HepG2 (cell line): Measurements from ENCODE around the gene DNAJB12. TPM values are rescaled to one million over a fixed set of nuclear protein-coding genes. Genes with fewer than 3 reads are reported as not detected.

Experiments used
- ATF1 ChIP-seq: IDR thresholded peaks from 2 replicates; pipeline ENCODE4 v1.6.1; 2016; ENCODE audit warnings: mild to moderate bottlenecking, control low read depth
- DMTF1 ChIP-seq: sonication (generic); formaldehyde crosslinking; IDR thresholded peaks from 2 replicates; pipeline ENCODE4 v1.4.0; 2020; ENCODE audit warnings: mild to moderate bottlenecking, missing genetic modification reagents
- DNMT3B ChIP-seq: conservative IDR thresholded peaks from 2 replicates; pipeline ENCODE4 v1.6.1; 2016; ENCODE audit warnings: missing biosample characterization, control low read depth
- GMEB2 ChIP-seq: IDR thresholded peaks from 2 replicates; pipeline ENCODE4 v1.6.1; 2016; ENCODE audit warnings: missing biosample characterization, missing genetic modification reagents, low read depth
- HINFP ChIP-seq: sonication (generic); formaldehyde crosslinking; IDR thresholded peaks from 2 replicates; pipeline ENCODE4 v1.4.0; 2020; ENCODE audit warnings: low read depth, mild to moderate bottlenecking, missing genetic modification reagents
- KAT8 ChIP-seq: IDR thresholded peaks from 2 replicates; pipeline ENCODE4 v1.6.1; 2016; ENCODE audit warnings: missing genetic modification reagents, missing compliant biosample characterization
- MATR3 ChIP-seq: sonication (generic); formaldehyde crosslinking; IDR thresholded peaks from 2 replicates; pipeline ENCODE4 v1.4.0; 2020; ENCODE audit warnings: missing genetic modification reagents
- NFAT5 ChIP-seq: sonication (generic); formaldehyde crosslinking; IDR thresholded peaks from 2 replicates; pipeline ENCODE4 v1.4.0; 2020; ENCODE audit warnings: missing genetic modification reagents
- NR2F6 ChIP-seq, 2 experiments: IDR thresholded peaks; 2 replicates each; pipeline ENCODE4 v1.6.1; 2016; ENCODE audit warnings: antibody characterized with exemption in 1 of 2, mild to moderate bottlenecking in 1 of 2
- PLRG1 ChIP-seq: fragments of 450-650 bp; conservative IDR thresholded peaks from 2 replicates; pipeline ENCODE4 v1.6.1; 2016
- SNAI1 ChIP-seq: sonication (generic); formaldehyde crosslinking; IDR thresholded peaks from 2 replicates; pipeline ENCODE4 v1.5.0; 2020; ENCODE audit warnings: mild to moderate bottlenecking, missing genetic modification reagents, borderline replicate concordance
- ZBTB3 ChIP-seq: sonication (generic); formaldehyde crosslinking; IDR thresholded peaks from 2 replicates; pipeline ENCODE4 v1.4.0; 2020; ENCODE audit warnings: low read depth, mild to moderate bottlenecking, moderate library complexity, missing genetic modification reagents, borderline replicate concordance
- ZFP41 ChIP-seq: sonication (generic); formaldehyde crosslinking; IDR thresholded peaks from 2 replicates; pipeline ENCODE4 v1.4.0; 2020; ENCODE audit warnings: mild to moderate bottlenecking, missing genetic modification reagents, borderline replicate concordance
- ZNF232 ChIP-seq: sonication (generic); formaldehyde crosslinking; IDR thresholded peaks from 2 replicates; pipeline ENCODE4 v1.4.0; 2020; ENCODE audit warnings: missing genetic modification reagents, borderline replicate concordance
- ZNF317 ChIP-seq: sonication (generic); formaldehyde crosslinking; IDR thresholded peaks from 2 replicates; pipeline ENCODE4 v1.5.0; 2020; ENCODE audit warnings: mild to moderate bottlenecking, missing genetic modification reagents
- ZNF556 ChIP-seq: sonication (generic); formaldehyde crosslinking; IDR thresholded peaks from 2 replicates; pipeline ENCODE4 v1.4.0; 2020; ENCODE audit warnings: mild to moderate bottlenecking, missing genetic modification reagents, borderline replicate concordance
- polyA plus RNA-seq, 8 experiments: library from polyadenylated mRNA; depleted of rRNA in 3 of 8; stranded (reverse) in 7 of 8; unstranded in 1 of 8; fragments of >200 nt; fragmentation: Illumina TruSeq in 4 of 8; extraction: Trizol in 4 of 8; gene quantifications; 2 replicates each; pipeline versions ENCODE4 v1.2.1 to v1.2.3, GENCODE V29; 2011 to 2016; ENCODE audit warnings: low read depth in 4 of 8, missing spikeins in 1 of 8, mixed read lengths in 1 of 8; ENCODE audit not compliant: insufficient read depth in 1 of 8
- total RNA-seq, 5 experiments: library from RNA; depleted of rRNA; stranded (reverse); fragments of >200 nt; fragmentation: Illumina TruSeq; extraction: Trizol; gene quantifications; 2 replicates each; pipeline ENCODE4 v1.2.3, GENCODE V29; 2016; ENCODE audit warnings: low read depth in 1 of 5

Gene DNAJB12
- total and polyA plus RNA-seq, 2 of the 13 experiments (the other 11 are each of a cell fraction or from before 2014, with no cell fraction given) = 10.8 to 18.2 TPM

- no peak; the same call in 1 of the 2 replicates for TF ChIP-seq DMTF1 (CRISPR knock-in tag)
- peak; percentile 97 for TF ChIP-seq ATF1 (CRISPR knock-in tag)
- TF ChIP-seq HINFP (CRISPR knock-in tag) = peak; percentile 84; the same call in 1 of the 2 replicates
- peak; percentile 59; the same call in 1 of the 2 replicates for TF ChIP-seq ZNF232 (CRISPR knock-in tag)
- TF ChIP-seq SNAI1 = no peak
- TF ChIP-seq NFAT5 (CRISPR knock-in tag) = no peak
- 0 out of 2 replicates have a peak, but pooled peaks have one; percentile 85 for TF ChIP-seq ZBTB3 (CRISPR knock-in tag)
- peak; percentile 85 for TF ChIP-seq ZNF556 (CRISPR knock-in tag)
- TF ChIP-seq NR2F6 (IDR thresholded peaks at IDR 0.05) = no peak
- TF ChIP-seq NR2F6 (CRISPR knock-in tag; IDR thresholded peaks at IDR 0.05) = peak; percentile 56; the same call in 1 of the 2 replicates
- TF ChIP-seq DNMT3B (CRISPR knock-in tag) = peak; percentile 53; the same call in 1 of the 2 replicates
- TF ChIP-seq ZFP41 (CRISPR knock-in tag) = peak; percentile 83; the same call in 1 of the 2 replicates
- TF ChIP-seq ZNF317 (CRISPR knock-in tag) = peak; percentile 50; the same call in 1 of the 2 replicates
- TF ChIP-seq PLRG1 = no peak
- peak; percentile 96 for TF ChIP-seq KAT8 (CRISPR knock-in tag)
- no peak for TF ChIP-seq MATR3 (CRISPR knock-in tag)
- TF ChIP-seq GMEB2 = peak; percentile 65
These were observed at the start of gene DNAJB12 (continued) for GRCh38 chr10:72354356-72355213.
